ENCODE measurements around the gene FAM187B.

FAM187B gene

GRCh38 chr19:35213663-35214632, 14.6 kb downstream of the FAM187B start (continued):
- TF ChIP-seq ZNF518A (tag by site-specific recombination; conservative IDR thresholded peaks at IDR 0.05; ENCODE audit: low read depth) (0 out of 2 replicates have a peak, but pooled peaks have one; percentile 6), ZBTB20 (tag by site-specific recombination; IDR thresholded peaks at IDR 0.05) (peak; percentile 73), ZNF76 (tag by site-specific recombination; IDR thresholded peaks at IDR 0.05; ENCODE audit: borderline replicate concordance, low read depth) (peak; percentile 78; the same call in 1 of the 2 replicates), PRDM2 (tag by site-specific recombination; IDR thresholded peaks at IDR 0.05; ENCODE audit: borderline replicate concordance) (0 out of 2 replicates have a peak, but pooled peaks have one; percentile 61), KLF8 (tag by site-specific recombination; IDR thresholded peaks at IDR 0.05) (peak; percentile 66), IKZF3 (tag by site-specific recombination; IDR thresholded peaks at IDR 0.05) (no peak), ZNF501 (tag by site-specific recombination; IDR thresholded peaks at IDR 0.05) (peak; percentile 79; the same call in 1 of the 2 replicates), ZNF600 (tag by site-specific recombination; IDR thresholded peaks at IDR 0.05) (peak; percentile 81; the same call in 1 of the 2 replicates), PRDM1 (tag by site-specific recombination; IDR thresholded peaks at IDR 0.05) (peak; percentile 39), KLF1 (tag by site-specific recombination; IDR thresholded peaks at IDR 0.05) (0 out of 2 replicates have a peak, but pooled peaks have one; percentile 11), ZNF112 (tag by site-specific recombination; IDR thresholded peaks at IDR 0.05) (no peak)
- TF ChIP-seq, protein P1, sequence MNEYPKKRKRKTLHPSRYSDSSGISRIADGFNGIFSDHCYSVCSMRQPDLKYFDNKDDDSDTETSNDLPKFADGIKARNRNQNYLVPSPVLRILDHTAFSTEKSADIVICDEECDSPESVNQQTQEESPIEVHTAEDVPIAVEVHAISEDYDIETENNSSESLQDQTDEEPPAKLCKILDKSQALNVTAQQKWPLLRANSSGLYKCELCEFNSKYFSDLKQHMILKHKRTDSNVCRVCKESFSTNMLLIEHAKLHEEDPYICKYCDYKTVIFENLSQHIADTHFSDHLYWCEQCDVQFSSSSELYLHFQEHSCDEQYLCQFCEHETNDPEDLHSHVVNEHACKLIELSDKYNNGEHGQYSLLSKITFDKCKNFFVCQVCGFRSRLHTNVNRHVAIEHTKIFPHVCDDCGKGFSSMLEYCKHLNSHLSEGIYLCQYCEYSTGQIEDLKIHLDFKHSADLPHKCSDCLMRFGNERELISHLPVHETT (tag by site-specific recombination; IDR thresholded peaks at IDR 0.05): peak; percentile 20; the same call in 1 of the 2 replicates
